KOPT-K1 (cell line): Measurements from ENCODE around the gene RGMB.

Experiments used
- H3K27ac ChIP-seq: fragments of 200-600 bp; sonication (generic); 2 replicates; pipeline ENCODE4 v1.5.1; 2016; ENCODE audit warnings: antibody characterized with exemption, mild to moderate bottlenecking, low read depth, low read length; ENCODE audit not compliant: poor library complexity, severe bottlenecking
- H3K36me3 ChIP-seq: fragments of 200-600 bp; sonication (generic); 2 replicates; pipeline ENCODE4 v1.5.1; 2017; ENCODE audit warnings: antibody characterized with exemption, mild to moderate bottlenecking, low read length, moderate library complexity; ENCODE audit not compliant: insufficient read depth
- H3K9me3 ChIP-seq: fragments of 200-600 bp; sonication (generic); 2 replicates; pipeline ENCODE4 v1.5.1; 2017; ENCODE audit warnings: antibody characterized with exemption, low read length, mild to moderate bottlenecking; ENCODE audit not compliant: insufficient read depth, poor library complexity, severe bottlenecking

RGMB gene

DNA sequence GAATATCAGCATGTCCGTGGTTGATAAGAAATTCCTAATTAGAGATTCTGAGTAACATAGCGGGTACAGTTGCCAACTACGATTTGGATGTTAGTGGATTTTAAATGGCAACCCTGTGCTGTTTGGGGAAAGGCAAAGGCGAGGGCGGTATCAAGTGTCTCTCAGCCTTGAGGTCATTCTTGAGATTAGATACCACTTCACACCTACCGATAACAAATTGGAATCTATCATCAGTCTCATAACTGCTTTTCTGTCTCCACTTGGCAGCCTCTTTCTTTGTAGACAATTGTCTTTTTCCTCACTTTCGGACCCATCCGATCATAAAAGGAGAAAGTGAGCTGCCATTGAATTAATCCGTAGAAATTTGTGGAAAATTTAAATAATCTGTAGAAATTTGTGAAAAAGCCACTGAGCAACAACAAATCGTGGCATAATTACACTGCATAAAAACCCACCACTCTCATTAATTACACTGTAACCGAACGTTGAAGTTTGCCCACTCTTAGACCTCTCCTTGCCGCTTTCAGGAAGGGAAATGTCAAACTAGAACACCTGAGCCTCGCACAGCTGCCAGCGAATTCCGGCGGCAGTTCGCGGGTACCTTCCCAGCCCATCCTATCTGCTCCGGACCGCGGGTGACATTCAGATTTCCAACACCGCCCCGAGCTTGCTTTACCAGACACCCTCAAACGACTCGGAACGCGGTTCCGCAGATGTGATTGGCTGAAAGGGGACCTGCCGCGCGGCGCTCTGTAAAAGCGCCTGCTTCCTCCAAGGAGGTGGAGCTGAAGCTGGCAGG lies 849 bp upstream of the RGMB start:
- peaks cover 4% of the 10 kb centered on the region for H3K9me3 ChIP-seq
- no peaks in the 10 kb centered on the region for H3K36me3 ChIP-seq
- H3K27ac ChIP-seq, result no peak overlapping the region

DNA sequence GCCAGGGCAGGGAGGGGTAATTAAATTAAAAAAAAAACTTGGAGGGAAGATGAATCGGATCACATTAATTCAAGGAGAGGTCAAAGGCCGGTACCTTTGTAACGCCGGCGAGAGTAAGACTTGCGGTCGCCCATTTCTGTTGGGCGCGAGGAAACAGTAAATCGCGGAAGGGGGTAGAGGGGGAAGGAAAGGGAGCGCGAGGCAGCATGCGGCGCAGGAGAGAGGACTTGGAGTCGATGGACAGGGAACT lies 324 bp upstream of the RGMB start:
- peaks cover 4% of the 10 kb centered on the region for H3K9me3 ChIP-seq
- no peaks in the 10 kb centered on the region for H3K36me3 ChIP-seq
- H3K27ac ChIP-seq, result no peak overlapping the region

DNA sequence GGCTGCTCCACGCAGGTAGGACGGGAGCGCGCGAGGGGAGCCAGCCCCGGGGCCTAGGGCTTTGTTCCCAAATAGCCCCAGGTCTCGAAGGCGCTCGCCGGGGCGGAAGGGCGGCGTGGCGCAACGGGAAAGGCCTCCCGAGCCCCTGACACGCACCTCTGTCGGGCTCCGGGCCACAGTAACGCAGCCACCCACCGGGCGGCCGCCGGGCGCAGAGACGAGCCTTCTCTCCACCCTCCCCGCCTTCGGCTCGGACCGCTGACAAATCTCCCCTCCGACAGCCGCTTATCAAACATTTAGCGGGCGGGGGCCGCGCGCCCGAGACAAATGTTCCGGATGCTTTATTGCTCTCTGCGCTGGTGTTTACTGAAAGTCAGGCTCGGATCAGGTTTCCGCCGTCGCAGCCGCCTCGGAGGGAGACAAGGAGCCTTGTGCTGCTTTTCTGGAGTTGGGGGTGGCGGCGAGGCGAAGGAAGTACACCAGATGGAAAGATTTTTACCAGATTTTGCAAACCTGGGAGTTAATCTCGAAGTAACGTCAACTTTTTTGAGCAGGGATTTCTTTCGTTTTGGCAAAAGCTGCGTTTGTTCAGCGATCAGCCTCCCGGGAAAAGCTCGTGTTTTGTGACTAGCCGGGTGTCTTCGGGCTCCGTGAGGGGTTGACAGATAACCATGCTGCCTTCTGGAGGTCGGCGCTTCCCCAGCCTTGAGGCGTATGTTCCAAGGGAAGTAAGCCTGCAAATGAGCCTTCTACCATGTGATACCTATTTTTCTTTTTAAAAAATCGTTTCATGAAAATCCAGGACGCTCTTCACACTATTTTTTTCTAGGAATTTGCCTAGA lies 950 bp downstream of the RGMB start:
- H3K36me3 ChIP-seq, result no peaks in the 10 kb centered on the region
- H3K27ac ChIP-seq, result no peak overlapping the region
- H3K9me3 ChIP-seq, result no peaks in the 10 kb centered on the region

DNA sequence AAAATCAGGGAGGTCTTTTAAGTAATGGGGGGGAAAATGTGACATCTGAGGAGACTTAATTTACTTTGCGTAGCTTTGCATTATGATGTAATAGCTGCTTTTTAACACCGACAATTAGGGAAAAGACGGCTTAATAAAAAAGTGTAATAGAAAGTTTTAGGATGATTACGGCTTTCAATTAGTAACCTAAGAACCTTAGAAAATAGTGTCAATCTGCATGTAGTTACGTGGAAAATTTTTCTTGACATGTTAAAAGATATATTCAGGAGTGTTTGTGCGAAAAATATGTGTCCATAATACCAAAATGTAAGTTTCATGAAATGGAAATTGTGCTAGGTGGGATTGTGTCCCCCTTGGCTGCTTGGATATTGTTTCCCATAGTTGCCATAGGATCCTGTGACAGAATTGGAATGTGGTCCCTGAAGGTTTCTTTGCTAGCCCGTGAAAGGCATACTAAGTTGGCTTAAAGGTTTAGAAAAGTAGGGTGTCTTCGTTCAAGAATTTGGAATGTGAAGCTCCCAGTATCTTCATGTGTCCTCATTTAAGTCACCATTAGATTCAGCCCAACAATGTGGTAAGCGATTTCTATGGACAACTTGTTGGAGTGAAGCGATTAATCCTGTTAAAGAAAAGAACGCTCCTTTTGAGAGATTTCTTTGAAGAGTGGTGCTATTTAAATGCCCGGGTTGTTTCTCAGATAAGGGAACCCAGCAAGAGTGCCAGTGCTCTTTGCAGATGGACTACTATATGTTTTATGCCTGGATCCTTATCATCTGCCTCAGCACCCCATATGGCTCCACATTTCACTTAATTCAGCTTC lies 2.0 kb downstream of the RGMB start:
- no peaks in the 10 kb centered on the region for H3K9me3 ChIP-seq
- no peaks in the 10 kb centered on the region for H3K36me3 ChIP-seq
- H3K27ac ChIP-seq, result no peak overlapping the region

DNA sequence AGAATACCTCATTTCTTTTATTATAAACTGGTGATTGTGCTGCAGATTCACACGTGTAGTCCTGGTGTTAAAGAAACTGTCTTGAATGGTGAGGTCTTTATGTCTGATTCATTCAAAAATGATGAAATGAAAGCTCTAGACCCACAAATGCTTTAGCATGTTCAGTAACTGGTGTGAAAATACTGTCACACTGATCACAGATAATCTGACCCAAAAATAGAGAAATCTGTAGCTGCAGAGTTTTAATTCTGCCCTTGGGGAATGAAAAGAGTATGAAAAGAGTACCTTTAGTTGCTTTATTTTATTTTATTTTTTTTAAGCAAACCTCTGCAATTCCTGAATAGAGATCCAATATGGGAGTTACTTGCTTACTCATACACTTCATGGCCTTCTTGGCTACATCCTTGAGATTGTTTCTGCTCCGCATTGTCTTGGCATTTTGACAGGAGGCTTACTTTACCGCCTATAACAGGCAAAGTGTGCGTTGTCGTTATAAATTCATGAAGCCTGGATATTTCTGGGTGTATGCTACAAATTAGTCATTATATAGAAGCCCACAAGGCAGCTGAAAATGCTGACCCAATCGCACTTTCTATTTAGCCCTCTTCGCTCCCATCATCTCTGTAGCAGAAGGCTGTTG lies 2.7 kb downstream of the RGMB start:
- Histone ChIP-seq H3K36me3 (no peaks in the 10 kb centered on the region), H3K9me3 (no peaks in the 10 kb centered on the region), H3K27ac (no peak overlapping the region)

DNA sequence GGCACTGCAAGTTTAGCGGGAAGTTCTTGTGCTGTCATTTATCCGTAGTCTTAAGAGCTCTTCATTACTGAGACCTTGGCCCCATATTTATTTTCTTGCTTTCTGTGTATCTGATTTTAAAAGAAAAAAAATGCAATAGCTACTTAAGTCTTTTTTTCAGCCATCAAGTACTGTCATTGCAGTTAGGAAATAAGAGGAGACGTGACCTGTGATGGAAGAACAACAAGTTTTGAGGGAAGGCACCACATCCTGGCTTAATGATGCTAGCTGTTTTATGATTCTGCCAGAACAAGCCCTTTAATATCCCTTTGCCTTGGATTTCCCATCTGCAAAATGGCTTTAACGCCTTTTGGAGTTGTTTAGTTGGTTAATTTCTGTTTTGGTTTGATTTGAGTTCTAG lies 3.8 kb downstream of the RGMB start:
- H3K36me3 ChIP-seq, result no peaks in the 10 kb centered on the region
- H3K27ac ChIP-seq, result no peak overlapping the region
- no peaks in the 10 kb centered on the region for H3K9me3 ChIP-seq

DNA sequence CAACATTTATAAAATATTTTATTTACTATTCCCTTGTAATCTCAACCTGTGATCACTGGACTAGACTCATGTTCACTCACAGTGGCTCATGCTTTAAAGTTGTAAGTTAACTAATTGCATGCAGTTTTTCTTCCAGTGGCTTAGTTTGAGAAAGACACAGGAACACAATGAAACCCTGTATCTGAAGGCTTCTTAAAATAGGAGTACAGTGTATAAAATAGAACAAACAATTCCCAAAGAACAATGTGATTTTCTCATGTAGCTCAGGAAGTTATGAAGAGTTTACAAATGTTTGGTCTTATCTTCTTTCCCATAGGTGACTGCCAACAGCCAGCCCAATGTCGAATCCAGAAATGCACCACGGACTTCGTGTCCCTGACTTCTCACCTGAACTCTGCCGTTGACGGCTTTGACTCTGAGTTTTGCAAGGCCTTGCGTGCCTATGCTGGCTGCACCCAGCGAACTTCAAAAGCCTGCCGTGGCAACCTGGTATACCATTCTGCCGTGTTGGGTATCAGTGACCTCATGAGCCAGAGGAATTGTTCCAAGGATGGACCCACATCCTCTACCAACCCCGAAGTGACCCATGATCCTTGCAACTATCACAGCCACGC lies 5.9 kb downstream of the RGMB start:
- H3K36me3 ChIP-seq, result no peaks in the 10 kb centered on the region

DNA sequence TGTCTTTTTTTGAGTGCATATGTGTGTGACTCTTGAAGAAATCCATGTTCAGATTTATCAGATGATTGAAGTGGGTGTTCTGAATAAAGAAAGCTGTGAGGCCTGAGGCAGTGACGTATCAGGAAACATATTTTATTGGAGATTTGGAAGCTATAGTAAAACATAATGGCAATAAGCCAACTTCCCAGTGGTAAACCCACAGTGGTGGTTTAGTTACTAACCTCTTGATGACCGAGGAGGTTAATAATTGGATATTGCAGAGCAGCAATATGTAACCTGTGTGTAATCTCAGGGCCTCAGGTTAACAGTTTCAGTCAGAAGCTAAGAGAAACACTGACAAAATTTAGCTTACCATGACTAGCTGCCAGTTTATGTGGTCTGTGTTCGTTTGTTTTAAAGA lies 6.9 kb downstream of the RGMB start:
- no peaks in the 10 kb centered on the region for H3K9me3 ChIP-seq
- H3K36me3 ChIP-seq, result no peaks in the 10 kb centered on the region
- H3K27ac ChIP-seq, result no peak overlapping the region

More for the DNA sequence above, 5.9 kb downstream of the RGMB start:
- Histone ChIP-seq H3K9me3 (no peaks in the 10 kb centered on the region), H3K27ac (no peak overlapping the region)

DNA sequence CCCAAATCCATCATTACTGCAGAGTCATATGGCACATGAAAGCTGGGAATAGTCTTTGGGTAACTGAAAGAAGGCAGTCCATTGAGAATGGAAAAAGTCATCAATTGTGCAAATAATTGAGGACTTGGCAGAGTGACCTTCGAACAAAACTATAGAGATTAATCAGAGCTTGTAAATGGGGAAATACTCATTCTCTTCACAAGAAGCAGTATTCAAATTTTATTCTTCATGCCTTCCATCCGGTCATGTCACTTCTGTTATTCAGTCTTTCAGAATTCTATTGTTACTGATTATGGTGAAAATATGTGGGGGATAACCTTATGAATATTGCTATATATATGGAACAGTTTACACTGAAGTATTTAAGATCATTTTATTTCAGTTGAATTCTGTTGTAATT lies 8.1 kb downstream of the RGMB start:
- H3K27ac ChIP-seq, result no peak overlapping the region
- no peaks in the 10 kb centered on the region for H3K36me3 ChIP-seq
- no peaks in the 10 kb centered on the region for H3K9me3 ChIP-seq

DNA sequence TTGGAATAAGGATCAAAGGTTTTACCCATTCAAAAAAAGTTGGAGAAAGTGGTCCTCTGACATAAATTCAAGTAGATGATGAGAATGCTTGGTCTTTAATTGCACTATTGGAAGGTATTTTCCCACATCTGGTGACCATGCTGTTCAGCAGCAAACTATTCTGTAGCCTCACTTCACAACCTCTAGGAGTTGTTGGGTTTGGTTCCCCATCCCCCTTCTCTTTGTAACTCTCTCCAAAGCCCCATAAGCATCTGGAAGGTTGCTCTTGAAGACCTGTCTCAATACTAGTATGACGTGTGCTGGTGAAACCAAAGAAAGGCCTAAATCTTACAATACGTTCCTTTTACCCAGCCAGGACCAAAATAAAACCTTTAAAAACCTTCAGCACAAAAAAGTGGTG lies 8.5 kb downstream of the RGMB start:
- Histone ChIP-seq H3K36me3 (no peaks in the 10 kb centered on the region), H3K27ac (no peak overlapping the region), H3K9me3 (no peaks in the 10 kb centered on the region)

DNA sequence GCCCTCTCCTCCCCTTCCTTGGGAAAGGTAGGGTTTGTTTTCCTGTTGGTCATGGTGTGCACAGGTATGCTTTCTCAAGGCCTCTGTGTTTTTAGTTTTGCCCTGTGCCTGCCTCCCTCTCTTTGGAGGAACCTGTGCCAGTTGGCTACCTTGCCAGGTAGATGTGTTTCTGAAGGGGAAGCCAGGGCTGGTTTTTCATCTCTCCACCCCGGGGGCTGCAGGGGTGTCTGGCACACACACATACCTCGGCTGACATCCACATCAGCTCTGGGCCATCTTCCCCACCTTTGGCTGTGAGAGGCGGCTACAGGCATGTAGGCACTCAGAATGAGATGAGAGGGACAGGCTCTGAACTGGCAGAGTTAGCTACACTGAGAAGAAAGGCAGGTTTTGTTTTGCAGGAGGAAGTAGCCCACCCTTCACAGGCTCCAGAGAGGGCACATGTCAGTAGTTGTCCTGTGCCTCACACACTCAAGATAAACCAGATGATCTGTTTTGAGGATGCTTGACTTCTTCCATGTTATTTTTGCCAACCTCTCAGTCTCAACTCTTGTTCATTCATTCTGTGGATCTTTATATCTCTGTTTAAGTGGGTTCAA lies 9.7 kb downstream of the RGMB start:
- H3K27ac ChIP-seq, result no peak overlapping the region
- no peaks in the 10 kb centered on the region for H3K9me3 ChIP-seq
- H3K36me3 ChIP-seq, result no peaks in the 10 kb centered on the region

DNA sequence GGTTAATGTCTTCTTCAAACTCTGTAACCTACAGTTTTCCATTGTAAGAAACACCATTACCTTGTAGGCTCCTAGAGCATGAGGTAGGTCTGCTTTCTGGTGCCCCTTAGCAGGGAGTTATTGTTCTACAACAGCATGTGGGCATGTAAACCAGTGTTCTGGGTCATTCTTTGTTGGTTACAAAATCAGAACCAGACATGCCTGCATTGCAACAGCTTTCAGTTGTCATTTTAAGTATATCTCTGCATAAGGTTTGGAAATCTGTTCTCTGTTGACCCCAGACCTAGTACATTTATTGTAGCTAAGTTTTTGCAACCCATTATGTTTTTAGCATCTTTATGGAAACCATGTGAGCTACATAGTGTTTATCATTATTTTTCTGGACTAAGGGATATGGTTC lies 10.9 kb downstream of the RGMB start:
- H3K27ac ChIP-seq, result no peak overlapping the region
- H3K9me3 ChIP-seq, result no peaks in the 10 kb centered on the region
- H3K36me3 ChIP-seq, result no peaks in the 10 kb centered on the region

DNA sequence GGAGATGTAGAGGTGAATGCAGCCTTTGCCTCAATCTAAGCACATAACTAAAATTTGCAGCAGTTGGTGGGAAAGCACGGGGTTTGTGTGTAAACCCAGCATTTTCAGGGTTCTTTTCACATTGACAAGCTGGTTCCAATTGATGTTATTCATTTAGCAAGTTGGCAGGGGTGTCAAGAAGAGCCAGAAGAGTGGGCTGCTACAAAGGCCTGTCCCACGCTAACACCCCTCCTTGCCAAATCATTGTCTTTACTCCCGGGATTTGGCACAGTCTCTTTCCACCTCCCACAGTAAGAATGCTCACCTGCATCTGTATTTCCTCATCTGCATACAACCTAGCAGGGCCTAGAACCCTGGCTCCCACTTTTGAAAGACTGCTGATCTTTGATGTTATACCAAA lies 11.8 kb downstream of the RGMB start:
- Histone ChIP-seq H3K36me3 (no peaks in the 10 kb centered on the region), H3K9me3 (no peaks in the 10 kb centered on the region), H3K27ac (no peak overlapping the region)

DNA sequence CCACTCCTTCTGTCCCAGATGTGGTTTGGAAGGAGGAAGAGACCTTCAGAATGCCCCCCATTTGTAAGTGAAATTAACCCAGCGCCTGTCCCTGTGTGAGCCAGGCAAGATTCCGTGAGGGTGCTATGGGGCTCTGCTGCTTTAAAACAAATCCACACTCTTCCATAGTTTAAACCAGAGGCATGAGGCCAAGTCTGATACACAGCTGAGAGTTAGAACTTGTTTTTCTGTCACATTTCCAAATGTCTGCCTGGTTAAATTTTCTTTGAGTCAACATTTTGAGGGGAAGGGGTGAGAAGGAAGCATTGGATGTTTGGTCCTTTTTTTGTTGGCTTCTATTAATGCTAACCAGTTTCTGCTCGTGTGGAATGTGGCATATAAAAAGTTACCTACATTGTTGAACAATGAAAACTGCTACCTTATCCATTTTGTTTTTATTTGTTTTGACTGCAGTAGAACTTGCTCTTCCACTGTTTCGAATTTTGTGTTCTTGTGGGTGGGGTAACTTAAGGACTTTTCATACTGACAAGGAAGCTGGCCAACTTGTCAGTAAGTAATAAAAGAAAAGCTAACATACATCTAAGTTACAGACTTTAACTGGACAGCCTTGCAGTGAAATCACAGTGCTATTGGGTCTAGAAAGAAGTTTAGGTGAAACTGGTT lies 12.9 kb downstream of the RGMB start:
- no peaks in the 10 kb centered on the region for H3K9me3 ChIP-seq
- H3K27ac ChIP-seq, result no peak overlapping the region
- H3K36me3 ChIP-seq, result no peaks in the 10 kb centered on the region
